ENCODE data around the gene ROPN1L.

The ROPN1L gene

GRCh38 chr5:10459080-10460055 is 17.7 kb downstream of the ROPN1L start:
- H3K4me3 ChIP-seq (ENCODE audit: low read depth, low read length) = no peak overlapping the region
- TF ChIP-seq CTCF (IDR thresholded peaks at IDR 0.05; ENCODE audit: low read depth, low read length) = no peak

GRCh38 chr5:10460252-10460906 is 18.7 kb downstream of the ROPN1L start:
- H3K4me3 ChIP-seq (ENCODE audit: low read depth, low read length) = no peak overlapping the region

GRCh38 chr5:10461041-10461440 is 19.4 kb downstream of the ROPN1L start:
- no peak for TF ChIP-seq CTCF (IDR thresholded peaks at IDR 0.05; ENCODE audit: low read depth, low read length)
- no peak overlapping the region for H3K4me3 ChIP-seq (ENCODE audit: low read depth, low read length)

More at GRCh38 chr5:10460252-10460906, 18.7 kb downstream of the ROPN1L start:
- TF ChIP-seq CTCF (IDR thresholded peaks at IDR 0.05; ENCODE audit: low read depth, low read length) = no peak

GRCh38 chr5:10461904-10462555 is 20.4 kb downstream of the ROPN1L start:
- TF ChIP-seq CTCF (IDR thresholded peaks at IDR 0.05; ENCODE audit: low read depth, low read length) = no peak
- H3K4me3 ChIP-seq (ENCODE audit: low read depth, low read length) = no peak overlapping the region

- TF ChIP-seq CTCF (IDR thresholded peaks at IDR 0.05; ENCODE audit: low read depth, low read length) = no peak
Observed at GRCh38 chr5:10463566-10463965, 21.9 kb downstream of the ROPN1L start.

GRCh38 chr5:10464173-10464572 is 22.5 kb downstream of the ROPN1L start:
- no peak for TF ChIP-seq CTCF (IDR thresholded peaks at IDR 0.05; ENCODE audit: low read depth, low read length)
- H3K4me3 ChIP-seq (ENCODE audit: low read depth, low read length) = no peak overlapping the region

More at GRCh38 chr5:10463566-10463965, 21.9 kb downstream of the ROPN1L start:
- no peak overlapping the region for H3K4me3 ChIP-seq (ENCODE audit: low read depth, low read length)

Measured in WI38 (cell line).